GM23338 (cell line): ENCODE measurements around the gene CENPVL2. TPM values are rescaled to one million over a fixed set of nuclear protein-coding genes. Genes with fewer than 3 reads are reported as not detected.
"Not testable (repeated sequence)": the region's sequence is repeated elsewhere in the genome, so short reads cannot be mapped to it uniquely, and the experiment has no call there.

ENCODE experiments used
- ATAC-seq: fragments of 200-7000 bp; cut with Tn5 transposase; 3 replicates; pipeline ENCODE4 v1.9.1; 2020
- DNase-seq: peaks from one replicate; pipeline ENCODE4 v3.0.0-alpha.2; 2015; ENCODE audit warnings: low spot score
- H2AFZ ChIP-seq: fragments of 200-600 bp; sonication (generic); 2 replicates; pipeline ENCODE4 v1.8.0; 2016; ENCODE audit warnings: antibody characterized with exemption, mild to moderate bottlenecking, moderate library complexity
- H3F3A ChIP-seq: fragments of 200-600 bp; sonication (generic); replicated peaks from 2 replicates; pipeline ENCODE4 v1.8.0; 2017; ENCODE audit warnings: antibody characterized with exemption, mixed run types, low read depth
- H3K27ac ChIP-seq: fragments of 200-600 bp; sonication (generic); 2 replicates; pipeline ENCODE4 v1.6.1; 2016; ENCODE audit warnings: low read depth
- H3K27me3 ChIP-seq: fragments of 200-600 bp; sonication (generic); 2 replicates; pipeline ENCODE4 v1.8.0; 2016; ENCODE audit warnings: mild to moderate bottlenecking, mixed run types, moderate library complexity; ENCODE audit not compliant: insufficient read depth
- H3K36me3 ChIP-seq: fragments of 200-600 bp; sonication (generic); 2 replicates; pipeline ENCODE4 v1.8.0; 2016; ENCODE audit warnings: mild to moderate bottlenecking; ENCODE audit not compliant: insufficient read depth
- H3K4me1 ChIP-seq: fragments of 200-600 bp; sonication (generic); 2 replicates; pipeline ENCODE4 v1.8.0; 2016; ENCODE audit warnings: mild to moderate bottlenecking, moderate library complexity; ENCODE audit not compliant: insufficient read depth
- H3K4me2 ChIP-seq: fragments of 200-600 bp; sonication (generic); 2 replicates; pipeline ENCODE4 v1.7.1; 2017; ENCODE audit warnings: mixed run types
- H3K4me3 ChIP-seq: fragments of 200-600 bp; sonication (generic); 2 replicates; pipeline ENCODE4 v1.6.1; 2016; ENCODE audit warnings: mixed run types
- H3K79me2 ChIP-seq: fragments of 200-600 bp; sonication (generic); replicated peaks from 2 replicates; pipeline ENCODE4 v1.8.0; 2017; ENCODE audit warnings: mild to moderate bottlenecking; ENCODE audit not compliant: insufficient read depth
- H3K9me2 ChIP-seq: fragments of 200-600 bp; sonication (generic); 2 replicates; pipeline ENCODE4 v1.8.0; 2017; ENCODE audit not compliant: insufficient read depth
- H4K20me1 ChIP-seq: fragments of 200-600 bp; sonication (generic); replicated peaks from 2 replicates; pipeline ENCODE4 v1.8.0; 2017; ENCODE audit warnings: mild to moderate bottlenecking; ENCODE audit not compliant: insufficient read depth
- H3K27ac Mint-ChIP-seq: 2 replicates; pipeline ENCODE4 v1.8.0; 2020; ENCODE audit warnings: inconsistent platforms, mild to moderate bottlenecking, moderate library complexity, mixed read lengths
- H3K27me3 Mint-ChIP-seq: 3 replicates; pipeline ENCODE4 v1.8.0; 2022; ENCODE audit warnings: low read depth, mild to moderate bottlenecking, moderate library complexity, mixed read lengths, inconsistent platforms; ENCODE audit not compliant: insufficient read depth, poor library complexity
- H3K36me3 Mint-ChIP-seq: 3 replicates; pipeline ENCODE4 v1.8.0; 2021; ENCODE audit warnings: low read depth, mild to moderate bottlenecking, inconsistent platforms, moderate library complexity, mixed read lengths
- H3K4me1 Mint-ChIP-seq: 3 replicates; pipeline ENCODE4 v1.8.0; 2020; ENCODE audit warnings: mild to moderate bottlenecking, inconsistent platforms, mixed read lengths
- H3K4me3 Mint-ChIP-seq: 3 replicates; pipeline ENCODE4 v1.8.0; 2021; ENCODE audit warnings: moderate library complexity, mild to moderate bottlenecking, inconsistent platforms, mixed read lengths
- H3K9me3 Mint-ChIP-seq: 3 replicates; pipeline ENCODE4 v1.8.0; 2020; ENCODE audit warnings: moderate library complexity, mild to moderate bottlenecking, inconsistent platforms, mixed read lengths
- CTCF ChIP-seq, 2 experiments: fragments of 200-600 bp in 1 of 2; sonication (generic) in 1 of 2; conservative IDR thresholded peaks; 2 replicates each; pipeline versions ENCODE4 v1.5.1 to v1.6.1; 2016 to 2017; ENCODE audit warnings: antibody characterized with exemption in 2 of 2, low read depth in 2 of 2, mild to moderate bottlenecking in 2 of 2, moderate library complexity in 1 of 2
- ETS1 ChIP-seq: IDR thresholded peaks from 2 replicates; pipeline ENCODE4 v1.6.1; 2016; ENCODE audit warnings: antibody characterized with exemption
- EZH2 ChIP-seq: fragments of 200-600 bp; sonication (generic); IDR thresholded peaks from one replicate; pipeline ENCODE4 v1.8.0; 2017; ENCODE audit warnings: antibody characterized with exemption, mild to moderate bottlenecking, low read depth; ENCODE audit not compliant: unreplicated experiment
- JUNB ChIP-seq: IDR thresholded peaks from one replicate; pipeline ENCODE4 v1.6.1; 2016; ENCODE audit warnings: antibody characterized with exemption; ENCODE audit not compliant: unreplicated experiment
- NANOG ChIP-seq: IDR thresholded peaks from 2 replicates; pipeline ENCODE4 v1.6.1; 2016; ENCODE audit warnings: antibody characterized with exemption, borderline replicate concordance
- POLR2AphosphoS5 ChIP-seq: IDR thresholded peaks from 2 replicates; pipeline ENCODE4 v1.6.1; 2016; ENCODE audit warnings: antibody characterized with exemption, low read depth
- STAT1 ChIP-seq: IDR thresholded peaks from one replicate; pipeline ENCODE4 v1.6.1; 2016; ENCODE audit warnings: antibody characterized with exemption; ENCODE audit not compliant: unreplicated experiment
- ZNF114 ChIP-seq: fragments of 250-450 bp; sonication (Bioruptor Pico); IDR thresholded peaks from 2 replicates; pipeline ENCODE4 v1.5.0; 2020; ENCODE audit warnings: mild to moderate bottlenecking, moderate library complexity
- ZNF331 ChIP-seq: fragments of 250-450 bp; sonication (Bioruptor Pico); IDR thresholded peaks from 2 replicates; pipeline ENCODE4 v1.5.0; 2020; ENCODE audit warnings: low read depth, mild to moderate bottlenecking, moderate library complexity
- polyA plus RNA-seq: library from polyadenylated mRNA; unstranded; fragments of >200 nt; fragmentation: Nextera tagmentation; extraction: Ambion mirVana; gene quantifications from 2 replicates; pipeline ENCODE4 v1.2.1, GENCODE V29; 2016
- total RNA-seq: library from RNA; depleted of rRNA; stranded (reverse); fragments of >200 nt; shearing (Covaris generic); gene quantifications from 2 replicates; pipeline ENCODE4 v1.2.3, GENCODE V29; 2014
- TF ChIP-seq, protein P1 (sequence below): IDR thresholded peaks from one replicate; pipeline ENCODE4 v1.6.1; 2018; ENCODE audit warnings: antibody characterized with exemption; ENCODE audit not compliant: unreplicated experiment

CENPVL2 gene
- total and polyA plus RNA-seq, 2 experiments from 2014 or later = 2.9 to 5.2 TPM

- TF ChIP-seq, protein P1, sequence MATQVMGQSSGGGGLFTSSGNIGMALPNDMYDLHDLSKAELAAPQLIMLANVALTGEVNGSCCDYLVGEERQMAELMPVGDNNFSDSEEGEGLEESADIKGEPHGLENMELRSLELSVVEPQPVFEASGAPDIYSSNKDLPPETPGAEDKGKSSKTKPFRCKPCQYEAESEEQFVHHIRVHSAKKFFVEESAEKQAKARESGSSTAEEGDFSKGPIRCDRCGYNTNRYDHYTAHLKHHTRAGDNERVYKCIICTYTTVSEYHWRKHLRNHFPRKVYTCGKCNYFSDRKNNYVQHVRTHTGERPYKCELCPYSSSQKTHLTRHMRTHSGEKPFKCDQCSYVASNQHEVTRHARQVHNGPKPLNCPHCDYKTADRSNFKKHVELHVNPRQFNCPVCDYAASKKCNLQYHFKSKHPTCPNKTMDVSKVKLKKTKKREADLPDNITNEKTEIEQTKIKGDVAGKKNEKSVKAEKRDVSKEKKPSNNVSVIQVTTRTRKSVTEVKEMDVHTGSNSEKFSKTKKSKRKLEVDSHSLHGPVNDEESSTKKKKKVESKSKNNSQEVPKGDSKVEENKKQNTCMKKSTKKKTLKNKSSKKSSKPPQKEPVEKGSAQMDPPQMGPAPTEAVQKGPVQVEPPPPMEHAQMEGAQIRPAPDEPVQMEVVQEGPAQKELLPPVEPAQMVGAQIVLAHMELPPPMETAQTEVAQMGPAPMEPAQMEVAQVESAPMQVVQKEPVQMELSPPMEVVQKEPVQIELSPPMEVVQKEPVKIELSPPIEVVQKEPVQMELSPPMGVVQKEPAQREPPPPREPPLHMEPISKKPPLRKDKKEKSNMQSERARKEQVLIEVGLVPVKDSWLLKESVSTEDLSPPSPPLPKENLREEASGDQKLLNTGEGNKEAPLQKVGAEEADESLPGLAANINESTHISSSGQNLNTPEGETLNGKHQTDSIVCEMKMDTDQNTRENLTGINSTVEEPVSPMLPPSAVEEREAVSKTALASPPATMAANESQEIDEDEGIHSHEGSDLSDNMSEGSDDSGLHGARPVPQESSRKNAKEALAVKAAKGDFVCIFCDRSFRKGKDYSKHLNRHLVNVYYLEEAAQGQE = no peak
- TF ChIP-seq NANOG = no peak
- TF ChIP-seq ZNF114 = no peak
- TF ChIP-seq ZNF331 = no peak
- no peak for TF ChIP-seq EZH2
- TF ChIP-seq ETS1 = no peak
- TF ChIP-seq STAT1 = no peak
- TF ChIP-seq POLR2AphosphoS5 = no peak
- no peak for TF ChIP-seq JUNB
These were observed 39.3 kb downstream of the CENPVL2 start (continued) for GRCh38 chrX:51643377-51643776.

DNA sequence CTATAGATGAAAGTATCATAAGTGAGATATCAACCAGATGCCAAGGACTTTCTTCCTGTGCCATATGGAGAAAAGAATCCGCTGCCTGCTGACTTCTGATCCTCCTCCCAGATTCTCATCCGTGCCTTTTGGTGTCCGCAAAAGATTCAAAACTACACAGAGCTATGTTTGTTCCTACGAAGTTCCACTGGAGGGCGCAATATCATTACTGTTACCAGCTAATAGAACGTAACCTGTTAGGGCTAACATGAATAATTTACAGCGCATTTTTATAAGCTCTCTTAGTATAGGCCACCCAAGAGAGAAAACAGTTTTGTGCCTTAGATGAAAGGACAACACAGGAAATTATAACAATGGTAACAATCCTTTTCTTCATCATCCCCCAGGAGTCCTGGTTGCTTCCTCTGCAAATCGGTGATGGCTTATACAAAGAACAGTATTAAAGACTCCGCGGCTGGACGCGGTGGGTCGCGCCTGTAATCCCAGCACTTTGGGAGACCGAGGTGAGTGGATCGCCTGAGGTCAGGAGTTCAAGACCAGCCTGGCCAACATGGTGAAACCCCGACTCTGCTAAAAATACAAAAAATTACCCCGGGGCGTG lies 41.1 kb downstream of the CENPVL2 start:
- H3K9me2 ChIP-seq = no peaks in the 10 kb centered on the region
- peak; percentile 82 for DNase-seq
- 0 out of 3 replicates have a peak, but pooled peaks cover 2% of the 10 kb centered on the region for H3K4me1 Mint-ChIP-seq
- no peak overlapping the region for H3K4me2 ChIP-seq
- ATAC-seq = peak; percentile 88
- TF ChIP-seq CTCF (conservative IDR thresholded peaks at IDR 0.05; ENCODE audit: low read depth in 2 of 2) (peak; percentile 59 to 70), POLR2AphosphoS5 (no peak)
- H3K4me3 ChIP-seq = no peak overlapping the region
- no peak overlapping the region for H3K27ac ChIP-seq
- peaks cover 4% of the 10 kb centered on the region; the same call in 2 of the 3 replicates for H3K36me3 Mint-ChIP-seq
- no peaks in the 10 kb centered on the region for H4K20me1 ChIP-seq
- H3K27ac Mint-ChIP-seq = no peak overlapping the region
- H2AFZ ChIP-seq = no peak overlapping the region
- peaks cover 2% of the 10 kb centered on the region for H3K27me3 Mint-ChIP-seq
- H3K9me3 Mint-ChIP-seq = peaks cover 8% of the 10 kb centered on the region
- no peaks in the 10 kb centered on the region for H3K36me3 ChIP-seq
- H3K4me1 ChIP-seq = no peaks in the 10 kb centered on the region
- H3F3A ChIP-seq = no peaks in the 10 kb centered on the region
- H3K27me3 ChIP-seq = no peaks in the 10 kb centered on the region
- no peaks in the 10 kb centered on the region for H3K79me2 ChIP-seq
- H3K4me3 Mint-ChIP-seq = no peak overlapping the region

GRCh38 chrX:51636511-51636910 lies 46.1 kb downstream of the CENPVL2 start:
- not testable (repeated sequence) for H3K27me3 ChIP-seq, ATAC-seq, DNase-seq

More at GRCh38 chrX:51636511-51636910, 46.1 kb downstream of the CENPVL2 start:
- H4K20me1 ChIP-seq, H2AFZ ChIP-seq, H3K4me3 Mint-ChIP-seq, H3K27me3 Mint-ChIP-seq, H3K36me3 Mint-ChIP-seq, H3K4me1 ChIP-seq, H3K4me1 Mint-ChIP-seq, H3K4me2 ChIP-seq, H3F3A ChIP-seq, H3K36me3 ChIP-seq, H3K9me2 ChIP-seq, H3K27ac ChIP-seq, H3K4me3 ChIP-seq, H3K27ac Mint-ChIP-seq, H3K9me3 Mint-ChIP-seq, H3K79me2 ChIP-seq: not testable (repeated sequence)
